Large intestine (tissue), 3 donors: ENCODE results near the gene TEX36. TPM values are rescaled to one million over a fixed set of nuclear protein-coding genes. Genes with fewer than 3 reads are reported as not detected.
"Not testable (repeated sequence)": the region's sequence is repeated elsewhere in the genome, so short reads cannot be mapped to it uniquely, and the experiment has no call there.

Experiments
- DNase-seq, 2 donors: peaks; one replicate each; pipeline versions ENCODE4 v3.0.0 to v3.0.0-alpha.2; 2013
- H3K27ac ChIP-seq: one replicate; pipeline ENCODE4 v1.5.1; 2013; ENCODE audit warnings: low read length
- H3K27me3 ChIP-seq: 2 replicates; pipeline ENCODE4 v1.6.1; 2013; ENCODE audit warnings: low read length; ENCODE audit not compliant: control insufficient read depth, insufficient read depth
- H3K36me3 ChIP-seq: 2 replicates; pipeline ENCODE4 v1.6.1; 2013; ENCODE audit warnings: low read length; ENCODE audit not compliant: control insufficient read depth, insufficient read depth
- H3K4me1 ChIP-seq: one replicate; pipeline ENCODE4 v1.6.1; 2013; ENCODE audit warnings: low read length; ENCODE audit not compliant: control insufficient read depth, insufficient read depth
- H3K4me3 ChIP-seq: one replicate; pipeline ENCODE4 v1.5.1; 2013; ENCODE audit warnings: low read length
- H3K9me3 ChIP-seq: one replicate; pipeline ENCODE4 v1.6.1; 2013; ENCODE audit warnings: mild to moderate bottlenecking, low read depth, low read length, moderate library complexity; ENCODE audit not compliant: control insufficient read depth
- WGBS: methylation state at CpG from one replicate; pipeline ENCODE4 v1.1.5; 2013; ENCODE audit warnings: low lambda C conversion rate; ENCODE audit not compliant: insufficient coverage; 5-methylcytosine and 5-hydroxymethylcytosine counted together
- polyA plus RNA-seq: library from polyadenylated mRNA; unstranded; fragments of 120-200 nt; gene quantifications from one replicate; pipeline ENCODE4 v1.2.1, GENCODE V29; 2013

The TEX36 gene
- polyA plus RNA-seq, 1 donor = 0.07 TPM

DNA sequence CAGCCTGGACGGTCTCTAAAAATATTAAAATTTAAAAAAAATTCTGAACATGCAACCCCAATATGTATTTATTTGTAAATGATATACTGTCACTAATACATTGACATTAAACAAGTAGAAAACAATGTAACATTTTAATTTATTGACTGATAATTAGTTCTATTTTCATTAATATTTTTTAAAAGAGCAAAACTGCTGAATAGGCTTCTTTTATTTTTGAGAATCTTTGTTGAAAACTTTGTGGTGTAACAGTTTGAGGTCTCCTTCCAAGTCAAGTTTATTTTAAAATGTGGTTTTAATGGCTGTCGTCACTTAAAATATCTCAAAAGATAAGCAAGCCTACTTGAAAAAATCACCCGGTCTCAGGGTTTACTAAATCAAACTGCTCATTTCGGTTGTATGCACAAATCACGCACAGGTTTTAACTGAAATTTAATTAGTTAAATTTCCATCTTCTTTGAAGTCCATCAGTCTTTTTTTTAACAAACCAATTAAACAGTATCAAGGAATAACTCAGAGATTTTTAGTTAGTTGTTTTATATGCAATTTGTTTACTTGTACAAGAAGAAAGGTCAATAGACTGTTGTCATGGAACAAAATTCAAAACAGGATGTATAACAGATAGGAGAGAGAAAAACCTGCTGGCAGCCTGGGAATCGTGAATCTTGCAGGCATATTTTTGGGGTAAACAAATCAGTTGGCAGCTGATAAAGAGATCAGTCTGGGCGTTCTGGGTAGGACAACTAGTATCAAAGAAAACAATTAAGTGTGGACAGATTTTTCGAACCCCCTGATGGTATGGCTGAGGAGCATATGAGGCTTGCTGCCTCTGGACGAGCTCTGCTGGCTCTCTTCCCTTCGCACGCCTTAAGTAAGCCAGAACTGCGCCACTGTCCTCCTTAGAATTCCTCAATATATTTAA lies 26.9 kb upstream of the TEX36 start:
- H3K36me3 ChIP-seq = no peaks in the 10 kb centered on the region
- H3K4me3 ChIP-seq = no peak overlapping the region
- H3K4me1 ChIP-seq = peaks cover 5% of the 10 kb centered on the region
- no peaks in the 10 kb centered on the region for H3K27me3 ChIP-seq
- no peak overlapping the region for H3K27ac ChIP-seq
- no peaks in the 10 kb centered on the region for H3K9me3 ChIP-seq
- no CpG with 5 or more reads among the region's 12 CpGs for whole genome bisulfite sequencing
- DNase-seq = no peak

DNA sequence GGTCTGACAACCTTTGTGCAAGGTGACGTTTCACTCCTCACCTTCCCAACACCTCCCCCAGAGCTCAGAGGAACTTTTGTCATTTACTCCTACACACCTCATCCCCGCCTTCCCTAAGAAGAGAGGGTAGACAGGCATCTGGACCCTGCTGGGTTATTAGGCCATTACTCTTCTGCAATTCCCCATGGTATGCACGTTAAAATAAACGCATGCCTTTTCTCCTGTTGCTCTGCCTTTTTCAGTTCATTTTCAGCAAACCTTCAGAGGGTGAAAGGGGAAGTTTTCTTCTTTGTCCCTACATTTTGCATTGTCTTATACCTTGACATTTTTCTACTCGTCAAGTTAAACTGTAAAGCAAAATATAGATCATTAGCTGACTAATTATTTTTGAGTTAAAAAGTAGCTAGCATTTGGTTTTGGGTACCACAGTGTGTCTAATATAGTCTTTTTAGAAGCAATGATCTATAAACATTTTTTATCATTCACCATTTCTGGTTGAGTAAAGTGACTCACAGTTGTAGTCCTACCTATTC lies 26.1 kb upstream of the TEX36 start:
- Histone ChIP-seq H3K36me3 (no peaks in the 10 kb centered on the region), H3K27me3 (no peaks in the 10 kb centered on the region), H3K4me3 (no peak overlapping the region), H3K9me3 (no peaks in the 10 kb centered on the region), H3K4me1 (peaks cover 5% of the 10 kb centered on the region), H3K27ac (no peak overlapping the region)
- 100% methylated on average over 1 of the region's 5 CpGs for WGBS
- no peak for DNase-seq

DNA sequence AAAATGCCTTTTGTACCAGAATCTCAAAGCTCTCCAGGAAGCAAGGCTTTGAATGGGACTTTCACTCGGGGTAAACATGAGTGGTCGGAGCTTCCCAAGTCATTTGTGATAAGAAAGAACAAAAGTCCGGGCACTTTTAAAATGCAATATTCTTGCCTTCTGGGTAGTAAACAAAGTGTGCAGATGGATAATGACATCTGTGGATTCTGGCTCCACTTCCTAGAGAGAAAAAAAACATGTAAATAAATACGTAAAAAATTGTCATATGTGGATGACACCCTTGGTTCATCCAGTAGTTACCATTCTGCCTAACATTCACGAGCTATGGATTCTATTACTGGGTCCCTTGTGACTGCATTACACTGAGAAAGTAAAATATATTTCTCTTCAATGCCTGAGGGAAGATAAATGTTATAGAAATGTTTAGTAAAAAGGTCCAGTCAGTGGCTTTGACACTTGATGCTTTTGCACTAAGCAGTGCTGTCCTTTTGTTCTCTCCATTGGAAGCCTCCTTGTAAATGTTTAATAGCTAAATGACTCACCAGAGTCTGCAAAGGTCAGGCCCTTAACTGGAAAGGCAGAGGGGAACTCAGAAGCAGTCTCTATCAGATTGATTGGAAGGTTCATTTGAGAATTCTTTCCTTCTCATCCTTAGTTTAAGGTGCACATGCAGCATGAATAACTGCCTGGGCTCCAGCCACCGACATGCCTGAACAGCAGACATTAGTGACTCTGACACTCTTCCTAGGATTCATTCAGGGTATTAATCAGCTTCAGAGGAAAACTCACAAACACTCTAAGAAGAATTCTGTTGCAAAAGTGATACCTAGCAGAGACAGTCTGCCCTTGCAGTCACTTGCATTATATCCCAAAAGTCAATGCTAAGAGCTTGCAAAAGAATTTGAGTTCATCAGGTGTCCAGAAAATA lies 24.8 kb upstream of the TEX36 start:
- 67% methylated on average over 1 of the region's 6 CpGs for WGBS
- no peak overlapping the region for H3K27ac ChIP-seq
- DNase-seq = peak in 1 of 2 donors; percentile 44

DNA sequence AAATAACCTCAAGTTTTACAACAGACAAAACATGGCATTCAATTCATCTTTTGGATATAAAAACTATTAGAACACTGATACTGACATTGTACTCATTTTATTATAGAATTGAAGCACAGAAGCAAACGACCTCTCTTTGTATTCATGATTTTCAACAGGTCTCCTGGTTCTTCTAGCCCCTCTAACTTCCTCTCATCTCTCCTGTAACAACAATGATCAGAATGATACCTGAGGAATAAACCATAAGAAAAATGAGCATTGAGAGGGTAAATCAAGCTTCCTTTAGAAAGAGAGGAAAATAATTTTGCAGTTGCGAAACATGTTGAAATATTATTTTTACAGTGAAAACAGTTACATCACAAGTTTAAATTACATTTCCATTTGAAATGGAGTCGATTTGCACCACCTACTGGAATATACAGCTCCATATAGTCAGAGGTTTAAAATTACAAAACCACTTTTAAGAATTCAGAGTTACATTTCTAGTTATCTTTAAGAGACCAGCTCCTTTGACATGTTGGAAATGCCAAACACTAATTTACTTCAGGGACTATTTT lies 17.5 kb upstream of the TEX36 start:
- Histone ChIP-seq H3K4me3 (no peak overlapping the region), H3K9me3 (no peaks in the 10 kb centered on the region), H3K36me3 (no peaks in the 10 kb centered on the region), H3K27ac (no peak overlapping the region), H3K4me1 (no peaks in the 10 kb centered on the region), H3K27me3 (peaks cover 2% of the 10 kb centered on the region)
- no peak for DNase-seq
- WGBS = 65% methylated on average over 2 of the region's 3 CpGs

More for the DNA sequence above, 24.8 kb upstream of the TEX36 start:
- H3K4me1 ChIP-seq = peaks cover 5% of the 10 kb centered on the region
- no peaks in the 10 kb centered on the region for H3K9me3 ChIP-seq
- H3K4me3 ChIP-seq = no peak overlapping the region
- no peaks in the 10 kb centered on the region for H3K27me3 ChIP-seq
- no peaks in the 10 kb centered on the region for H3K36me3 ChIP-seq

DNA sequence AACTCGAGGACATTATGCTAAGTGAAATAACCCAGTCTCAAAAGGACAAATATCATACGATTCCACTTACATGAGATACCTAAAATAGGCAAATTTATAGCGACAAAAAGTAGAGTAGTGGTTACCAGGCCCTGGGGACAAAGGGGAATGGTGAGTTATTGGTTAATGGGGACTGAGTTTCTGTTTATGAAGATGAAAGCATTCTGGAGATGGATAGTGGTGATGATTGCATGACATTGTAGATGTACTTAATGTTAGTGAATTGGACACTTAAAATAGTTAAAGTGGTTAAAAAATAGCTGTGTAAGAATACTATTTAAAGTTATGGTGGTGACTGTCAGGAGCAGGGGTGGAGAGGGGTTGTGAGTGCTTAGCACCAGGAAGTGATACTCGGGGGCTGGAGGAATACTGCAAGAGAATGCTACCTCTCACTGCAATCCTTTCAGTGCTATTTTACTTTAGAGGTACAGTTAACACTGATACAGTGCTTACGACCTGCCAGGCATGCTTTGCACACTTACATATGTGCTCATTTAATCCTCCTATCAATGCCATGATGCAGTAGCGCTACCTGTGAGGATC lies 16.7 kb upstream of the TEX36 start:
- Histone ChIP-seq H3K27me3 (peaks cover 2% of the 10 kb centered on the region), H3K4me1 (no peaks in the 10 kb centered on the region), H3K27ac (no peak overlapping the region), H3K9me3 (no peaks in the 10 kb centered on the region), H3K4me3 (no peak overlapping the region), H3K36me3 (no peaks in the 10 kb centered on the region)
- DNase-seq = no peak
- 83% methylated on average over 2 of the region's 6 CpGs for WGBS

DNA sequence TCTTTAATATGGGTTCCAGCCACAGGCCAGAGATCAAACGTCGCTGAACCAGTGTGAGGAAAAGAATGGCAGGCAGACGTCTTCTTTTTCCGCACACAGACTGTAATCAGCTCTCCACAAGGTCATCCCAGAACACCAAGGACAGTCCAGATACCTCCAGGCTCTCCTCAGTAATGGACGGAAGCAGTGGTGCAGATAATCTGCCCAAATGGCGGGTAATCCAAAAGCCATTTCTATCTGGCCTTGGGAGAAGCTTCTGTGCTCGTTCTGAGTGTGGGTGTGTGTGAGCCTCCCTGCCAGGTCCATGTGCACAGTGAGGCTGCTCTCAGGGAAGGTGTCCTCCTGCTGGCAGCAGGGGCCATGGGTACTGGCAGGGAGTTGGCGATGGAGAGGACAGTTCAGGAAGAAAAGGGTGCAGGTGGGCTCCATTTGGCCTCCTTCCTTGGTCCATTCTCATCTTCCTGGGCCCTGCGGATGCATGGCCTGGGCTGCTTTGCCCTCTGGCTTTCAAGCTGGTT lies 15.6 kb upstream of the TEX36 start:
- Histone ChIP-seq H3K4me1 (no peaks in the 10 kb centered on the region), H3K9me3 (no peaks in the 10 kb centered on the region), H3K27ac (no peak overlapping the region), H3K27me3 (peaks cover 2% of the 10 kb centered on the region), H3K36me3 (no peaks in the 10 kb centered on the region), H3K4me3 (no peak overlapping the region)
- DNase-seq = no peak
- WGBS = no CpG with 5 or more reads among the region's 9 CpGs

DNA sequence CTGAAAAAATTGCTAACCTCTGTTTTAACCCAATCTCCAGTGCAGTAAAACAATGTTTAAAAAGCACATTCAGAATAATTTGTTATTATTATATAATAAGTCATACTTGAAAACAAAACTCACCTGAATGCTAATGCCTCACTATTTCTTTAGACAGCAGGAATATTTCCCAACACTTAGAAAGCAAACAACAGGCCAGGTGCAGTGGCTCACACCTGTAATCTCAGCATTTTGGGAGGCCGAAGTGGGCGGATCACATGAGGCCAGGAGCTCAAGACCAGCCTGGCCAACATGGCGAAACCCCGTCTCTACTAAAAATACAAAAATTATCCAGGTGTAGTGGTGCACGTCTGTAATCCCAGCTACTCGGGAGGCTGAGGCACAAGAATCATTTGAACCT lies 13.9 kb upstream of the TEX36 start:
- not testable (repeated sequence) for H3K4me1 ChIP-seq, DNase-seq, H3K27me3 ChIP-seq, H3K27ac ChIP-seq, H3K36me3 ChIP-seq, H3K4me3 ChIP-seq, H3K9me3 ChIP-seq
- WGBS = no CpG with 5 or more reads among the region's 6 CpGs

DNA sequence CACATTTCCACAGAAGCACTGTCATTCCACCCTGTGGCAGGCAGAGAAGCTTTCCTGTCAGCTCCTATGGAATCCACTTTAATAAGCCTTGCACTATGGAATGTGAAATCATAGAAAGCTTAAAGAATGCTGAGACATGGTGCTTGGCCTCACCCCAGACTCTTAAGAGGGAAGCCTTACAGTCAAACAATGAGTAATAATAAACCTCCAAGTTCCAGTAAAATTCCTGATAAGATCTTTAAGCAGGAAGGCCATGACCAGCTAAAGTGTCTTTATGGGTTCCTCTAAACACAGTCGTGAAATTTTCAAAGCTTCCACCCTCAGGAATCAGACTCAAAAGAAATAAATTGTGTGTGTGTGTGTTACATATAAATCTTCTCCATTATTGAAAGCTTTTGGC lies 11.9 kb upstream of the TEX36 start:
- H3K27me3 ChIP-seq = peaks cover 5% of the 10 kb centered on the region
- H3K36me3 ChIP-seq = no peaks in the 10 kb centered on the region
- no peak for DNase-seq
- no peaks in the 10 kb centered on the region for H3K9me3 ChIP-seq
- no peak overlapping the region for H3K4me3 ChIP-seq
- H3K27ac ChIP-seq = no peak overlapping the region
- no peaks in the 10 kb centered on the region for H3K4me1 ChIP-seq
- WGBS = no CpG with 5 or more reads among the region's 1 CpG

DNA sequence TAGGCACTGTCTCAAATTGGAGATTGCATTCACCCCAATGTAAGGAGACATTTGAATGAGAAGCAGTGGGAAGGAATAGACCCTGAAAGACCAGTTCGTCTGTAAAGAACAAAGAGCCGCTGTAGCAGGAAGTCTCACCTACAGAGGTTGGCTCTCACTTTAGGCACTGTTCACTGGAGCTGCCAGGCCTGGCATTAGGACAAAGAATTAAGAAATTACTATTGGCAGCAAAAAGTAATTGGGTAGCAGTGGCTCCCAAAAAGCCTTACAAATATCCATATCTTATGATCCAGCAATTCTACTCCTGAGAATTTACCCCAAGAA lies 10.5 kb upstream of the TEX36 start:
- Histone ChIP-seq H3K9me3 (no peaks in the 10 kb centered on the region), H3K4me1 (no peaks in the 10 kb centered on the region), H3K27ac (no peak overlapping the region), H3K36me3 (no peaks in the 10 kb centered on the region), H3K4me3 (no peak overlapping the region), H3K27me3 (peaks cover 4% of the 10 kb centered on the region)
- no CpG with 5 or more reads among the region's 2 CpGs for WGBS
- DNase-seq = no peak
